Endodermal cell (in vitro differentiated cells): Measurements from ENCODE around the gene KIZ. TPM values are rescaled to one million over a fixed set of nuclear protein-coding genes. Genes with fewer than 3 reads are reported as not detected.

Experiments
- DNase-seq: peaks from one replicate; pipeline ENCODE4 v3.0.0-alpha.2; 2017
- H3K27ac ChIP-seq: 2 replicates; pipeline ENCODE4 v1.5.1; 2013; ENCODE audit warnings: mild to moderate bottlenecking, low read depth, low read length, moderate library complexity
- H3K27me3 ChIP-seq: 2 replicates; pipeline ENCODE4 v1.6.1; 2013; ENCODE audit warnings: mild to moderate bottlenecking, low read length, moderate library complexity; ENCODE audit not compliant: insufficient read depth, control insufficient read depth, poor library complexity, severe bottlenecking
- H3K36me3 ChIP-seq: 2 replicates; pipeline ENCODE4 v1.7.0; 2013; ENCODE audit warnings: mild to moderate bottlenecking, low read length, moderate library complexity; ENCODE audit not compliant: control insufficient read depth, insufficient read depth
- H3K4me1 ChIP-seq: one replicate; pipeline ENCODE4 v1.7.0; 2013; ENCODE audit warnings: low read length; ENCODE audit not compliant: control insufficient read depth, insufficient read depth
- H3K4me3 ChIP-seq: 2 replicates; pipeline ENCODE4 v1.5.1; 2013; ENCODE audit warnings: mild to moderate bottlenecking, low read length, moderate library complexity
- H3K9ac ChIP-seq: 2 replicates; pipeline ENCODE4 v1.6.1; 2013; ENCODE audit warnings: mild to moderate bottlenecking, low read length, moderate library complexity; ENCODE audit not compliant: poor library complexity, severe bottlenecking; ENCODE audit errors: extremely low read depth
- H3K9me3 ChIP-seq: 2 replicates; pipeline ENCODE4 v1.6.1; 2013; ENCODE audit warnings: mild to moderate bottlenecking, low read length, moderate library complexity; ENCODE audit not compliant: control insufficient read depth
- H3K27ac Mint-ChIP-seq: 2 replicates; pipeline ENCODE4 v1.8.0; 2020; ENCODE audit warnings: mixed read lengths
- H3K27me3 Mint-ChIP-seq: 2 replicates; pipeline ENCODE4 v1.8.0; 2021; ENCODE audit warnings: mild to moderate bottlenecking, mixed read lengths; ENCODE audit not compliant: insufficient read depth
- H3K36me3 Mint-ChIP-seq: 2 replicates; pipeline ENCODE4 v1.8.0; 2020; ENCODE audit warnings: low read depth, mixed read lengths
- H3K4me1 Mint-ChIP-seq: 2 replicates; pipeline ENCODE4 v1.8.0; 2020; ENCODE audit warnings: mixed read lengths
- H3K4me3 Mint-ChIP-seq: 2 replicates; pipeline ENCODE4 v1.8.0; 2020; ENCODE audit warnings: mild to moderate bottlenecking, moderate library complexity, mixed read lengths
- H3K9me3 Mint-ChIP-seq: 2 replicates; pipeline ENCODE4 v1.8.0; 2020; ENCODE audit warnings: mild to moderate bottlenecking, mixed read lengths
- WGBS, 2 experiments: methylation state at CpG; one replicate each; pipeline versions ENCODE4 v1.1.5 to v1.1.7; 2013; ENCODE audit warnings: missing lambda C conversion rate in 2 of 2, mixed read lengths in 1 of 2; ENCODE audit not compliant: insufficient coverage in 1 of 2, insufficient read length in 1 of 2; 5-methylcytosine and 5-hydroxymethylcytosine counted together
- total RNA-seq, 2 donors: library from RNA; stranded (reverse); fragmentation: NEBNext Ultra II Directional in 1 of 2; extraction: Animal tissue kit (Norgen Biotek cat#: 25700) in 1 of 2; gene quantifications; 2 replicates in 1 of 2; 3 replicates in 1 of 2; pipeline ENCODE4 v1.2.1, GENCODE V29; 2021
- TF ChIP-seq, protein P1 (sequence below): fragments of 200-600 bp; sonication (generic); conservative IDR thresholded peaks from 2 replicates; pipeline ENCODE4 v1.5.0; 2021; ENCODE audit warnings: antibody characterized with exemption, mild to moderate bottlenecking

The KIZ gene
- total RNA-seq, 2 donors from 2014 or later: 50.3 to 50.8 TPM

DNA sequence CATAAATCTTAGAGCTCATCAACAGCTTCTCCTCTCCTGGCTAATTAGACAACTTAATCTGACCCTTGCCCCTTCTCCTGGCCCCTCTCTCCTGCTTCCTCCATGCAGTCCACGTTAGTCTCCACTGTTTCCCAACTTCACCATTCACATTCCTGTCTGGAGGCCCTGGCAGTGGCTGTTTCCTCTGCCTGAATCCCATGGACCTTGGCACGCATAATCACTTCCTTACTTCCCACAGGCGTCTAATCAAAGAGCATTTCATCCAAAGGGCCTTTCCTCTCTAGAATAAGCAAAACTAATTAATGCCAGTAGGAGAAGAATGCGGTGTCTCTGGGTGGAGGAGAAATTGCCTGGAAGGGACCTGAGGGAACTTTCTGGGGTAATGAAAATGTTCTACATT lies 160.9 kb downstream of the KIZ start:
- Mint-ChIP-seq H3K4me3 (no peak overlapping the region), H3K36me3 (no peaks in the 10 kb centered on the region), H3K4me1 (peaks cover 7% of the 10 kb centered on the region), H3K9me3 (peaks cover 4% of the 10 kb centered on the region), H3K27ac (no peak overlapping the region), H3K27me3 (no peaks in the 10 kb centered on the region)
- WGBS, 2 experiments: 84 to 100% methylated on average over 2 to 4 of the region's 4 CpGs
- H3K9ac ChIP-seq: no peak overlapping the region
- H3K36me3 ChIP-seq: no peaks in the 10 kb centered on the region
- H3K27ac ChIP-seq: no peak overlapping the region
- TF ChIP-seq, protein P1, sequence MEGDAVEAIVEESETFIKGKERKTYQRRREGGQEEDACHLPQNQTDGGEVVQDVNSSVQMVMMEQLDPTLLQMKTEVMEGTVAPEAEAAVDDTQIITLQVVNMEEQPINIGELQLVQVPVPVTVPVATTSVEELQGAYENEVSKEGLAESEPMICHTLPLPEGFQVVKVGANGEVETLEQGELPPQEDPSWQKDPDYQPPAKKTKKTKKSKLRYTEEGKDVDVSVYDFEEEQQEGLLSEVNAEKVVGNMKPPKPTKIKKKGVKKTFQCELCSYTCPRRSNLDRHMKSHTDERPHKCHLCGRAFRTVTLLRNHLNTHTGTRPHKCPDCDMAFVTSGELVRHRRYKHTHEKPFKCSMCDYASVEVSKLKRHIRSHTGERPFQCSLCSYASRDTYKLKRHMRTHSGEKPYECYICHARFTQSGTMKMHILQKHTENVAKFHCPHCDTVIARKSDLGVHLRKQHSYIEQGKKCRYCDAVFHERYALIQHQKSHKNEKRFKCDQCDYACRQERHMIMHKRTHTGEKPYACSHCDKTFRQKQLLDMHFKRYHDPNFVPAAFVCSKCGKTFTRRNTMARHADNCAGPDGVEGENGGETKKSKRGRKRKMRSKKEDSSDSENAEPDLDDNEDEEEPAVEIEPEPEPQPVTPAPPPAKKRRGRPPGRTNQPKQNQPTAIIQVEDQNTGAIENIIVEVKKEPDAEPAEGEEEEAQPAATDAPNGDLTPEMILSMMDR: no peak
- H3K9me3 ChIP-seq: no peaks in the 10 kb centered on the region
- no peaks in the 10 kb centered on the region for H3K4me1 ChIP-seq
- DNase-seq: no peak
- no peak overlapping the region for H3K4me3 ChIP-seq
- no peaks in the 10 kb centered on the region for H3K27me3 ChIP-seq

DNA sequence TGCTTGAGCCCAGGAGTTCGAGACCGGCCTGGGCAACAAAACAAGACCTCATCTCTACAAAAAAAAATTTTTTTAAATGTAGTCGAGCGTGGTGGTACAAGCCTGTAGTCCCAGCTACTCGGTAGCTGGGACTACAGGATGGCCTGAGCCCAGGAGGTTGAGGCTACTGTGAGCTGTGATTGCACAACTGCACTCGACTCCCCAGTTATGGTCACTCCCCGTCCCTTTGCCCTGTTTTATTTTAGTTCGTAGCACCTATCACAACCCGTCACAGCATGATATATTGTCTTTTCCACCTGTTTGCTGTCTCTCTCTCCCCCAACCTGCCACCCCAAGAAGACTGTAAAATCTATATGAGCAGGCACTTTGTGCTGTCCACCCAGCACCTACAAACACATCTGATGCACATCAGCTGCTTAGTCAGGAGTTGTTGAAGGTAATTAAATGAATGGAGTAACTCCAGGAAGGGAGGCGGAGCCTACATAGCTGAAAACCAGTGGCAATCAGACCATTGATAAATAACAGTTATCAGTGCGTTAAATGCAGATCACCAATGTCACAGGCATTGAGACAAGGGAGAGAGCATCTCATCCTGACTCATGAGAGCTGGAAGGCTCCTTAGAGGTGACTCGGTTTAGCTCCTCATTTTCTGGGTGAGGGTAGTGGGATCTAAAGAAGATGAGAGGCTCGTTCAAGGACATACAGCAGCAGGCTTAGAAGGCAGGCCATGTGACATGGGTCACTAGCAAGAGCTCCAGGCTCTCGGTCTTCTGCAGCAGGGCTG lies 162.9 kb downstream of the KIZ start:
- Histone ChIP-seq H3K9ac (no peak overlapping the region), H3K27me3 (no peaks in the 10 kb centered on the region), H3K9me3 (no peaks in the 10 kb centered on the region), H3K27ac (no peak overlapping the region), H3K36me3 (no peaks in the 10 kb centered on the region), H3K4me1 (no peaks in the 10 kb centered on the region), H3K4me3 (no peak overlapping the region)
- H3K36me3 Mint-ChIP-seq: no peaks in the 10 kb centered on the region
- peaks cover 7% of the 10 kb centered on the region for H3K4me1 Mint-ChIP-seq
- H3K27ac Mint-ChIP-seq: no peak overlapping the region
- TF ChIP-seq, protein P1: no peak
- no peak overlapping the region for H3K4me3 Mint-ChIP-seq
- 91% methylated on average over 13 to 14 of the region's 14 CpGs for whole genome bisulfite sequencing, 2 experiments
- no peaks in the 10 kb centered on the region for H3K27me3 Mint-ChIP-seq
- DNase-seq: no peak
- H3K9me3 Mint-ChIP-seq: peaks cover 4% of the 10 kb centered on the region

DNA sequence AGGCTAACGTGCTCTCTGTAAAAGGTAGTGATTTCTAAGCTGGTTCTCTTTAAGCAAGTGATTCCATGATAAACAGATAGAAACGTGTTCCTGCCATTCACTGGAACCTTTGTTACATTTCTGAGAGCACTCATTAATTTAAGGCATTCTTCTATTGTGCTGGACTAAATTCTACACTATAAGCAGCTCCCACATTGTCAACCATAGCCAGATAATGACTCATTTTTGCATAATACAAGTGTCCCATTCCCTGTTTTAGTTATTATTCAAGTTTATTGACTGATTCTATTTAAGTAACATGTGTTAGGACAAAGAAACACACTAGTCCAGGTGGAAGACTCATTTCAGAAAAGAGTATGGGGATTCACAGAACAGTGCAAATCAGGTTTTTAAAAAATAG lies 163.8 kb downstream of the KIZ start:
- H3K27me3 Mint-ChIP-seq: no peaks in the 10 kb centered on the region
- H3K27me3 ChIP-seq: no peaks in the 10 kb centered on the region
- no peak overlapping the region for H3K27ac ChIP-seq
- no peaks in the 10 kb centered on the region for H3K9me3 ChIP-seq
- H3K4me3 Mint-ChIP-seq: no peak overlapping the region
- no peaks in the 10 kb centered on the region for H3K4me1 ChIP-seq
- H3K9ac ChIP-seq: no peak overlapping the region
- 63 to 72% methylated on average over 1 to 2 of the region's 2 CpGs for WGBS, 2 experiments
- no peaks in the 10 kb centered on the region for H3K36me3 Mint-ChIP-seq
- H3K36me3 ChIP-seq: no peaks in the 10 kb centered on the region
- H3K9me3 Mint-ChIP-seq: peaks cover 4% of the 10 kb centered on the region
- no peak for DNase-seq
- TF ChIP-seq, protein P1: no peak
- no peak overlapping the region for H3K27ac Mint-ChIP-seq
- H3K4me3 ChIP-seq: no peak overlapping the region
- peaks cover 7% of the 10 kb centered on the region for H3K4me1 Mint-ChIP-seq
